Posterior vena cava (tissue), 2 donors: Measurements from ENCODE around the gene SGCA. TPM values are rescaled to one million over a fixed set of nuclear protein-coding genes. Genes with fewer than 3 reads are reported as not detected.

Source experiments
- DNase-seq: peaks from one replicate; pipeline ENCODE4 v3.0.0-alpha.2; 2020; ENCODE audit warnings: low spot score
- intact Hi-C, 2 donors: fragments of 100-400 bp; cut with DNase I; formaldehyde crosslinking; loops; one replicate each; pipeline versions ENCODE4 v1.14.1 to v1.14.2; 2022 to 2023
- total RNA-seq, 2 donors: library from RNA; stranded (reverse); fragmentation: NEBNext Ultra II Directional; extraction: Animal tissue kit (Norgen Biotek cat#: 25700); gene quantifications; one replicate each; pipeline ENCODE4 v1.2.1, GENCODE V29; 2021
- donor health status: DM: yes; HTN: yes; CAD: no.
- donor health status: DM: yes; HTN: yes; CAD: no.

Gene SGCA
- total RNA-seq, 2 donors from 2014 or later: 87.9 to 99.0 TPM

DNA sequence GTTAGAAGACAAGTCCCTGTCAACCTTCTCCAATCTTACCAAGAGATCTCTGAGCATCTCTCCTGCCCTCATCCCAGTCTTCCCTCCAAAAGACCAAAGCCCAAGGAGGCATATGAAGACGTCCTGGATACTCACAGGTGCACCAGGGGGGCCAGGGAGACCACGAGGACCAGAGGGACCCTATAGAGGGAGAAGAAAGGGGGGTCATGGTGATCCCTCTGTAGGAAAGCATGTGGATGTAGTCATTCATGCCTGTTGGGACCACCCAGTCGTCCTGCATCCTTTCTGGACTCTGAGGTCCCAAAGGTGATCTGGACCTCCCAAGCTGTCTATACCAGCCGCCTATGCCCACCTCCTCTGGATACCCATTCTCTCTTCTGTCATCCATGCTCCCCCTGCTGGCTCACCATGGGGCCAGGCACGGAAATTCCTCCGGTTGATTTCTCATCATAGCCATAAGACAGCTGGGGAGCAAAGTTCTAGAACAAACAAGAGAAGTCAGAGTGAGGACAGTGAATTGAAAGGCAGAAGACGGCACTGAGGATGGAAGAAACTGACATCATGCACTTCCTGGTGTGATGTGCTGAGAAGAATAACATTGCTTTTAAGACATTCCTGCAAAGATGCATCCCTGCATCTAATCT lies 32.3 kb downstream of the SGCA start:
- peak; percentile 84 for DNase-seq
- intact Hi-C loops: no loop called here

- intact Hi-C loops: loop anchor here in 1 of 2 donors (1.0 kb wide), 1 partner anchor 49 kb away; the partner anchor contains the start of gene PPP1R9B
- DNase-seq: peak; percentile 78
Measured at GRCh38 chr17:50199211-50199802, 33.5 kb downstream of the SGCA start.

DNA sequence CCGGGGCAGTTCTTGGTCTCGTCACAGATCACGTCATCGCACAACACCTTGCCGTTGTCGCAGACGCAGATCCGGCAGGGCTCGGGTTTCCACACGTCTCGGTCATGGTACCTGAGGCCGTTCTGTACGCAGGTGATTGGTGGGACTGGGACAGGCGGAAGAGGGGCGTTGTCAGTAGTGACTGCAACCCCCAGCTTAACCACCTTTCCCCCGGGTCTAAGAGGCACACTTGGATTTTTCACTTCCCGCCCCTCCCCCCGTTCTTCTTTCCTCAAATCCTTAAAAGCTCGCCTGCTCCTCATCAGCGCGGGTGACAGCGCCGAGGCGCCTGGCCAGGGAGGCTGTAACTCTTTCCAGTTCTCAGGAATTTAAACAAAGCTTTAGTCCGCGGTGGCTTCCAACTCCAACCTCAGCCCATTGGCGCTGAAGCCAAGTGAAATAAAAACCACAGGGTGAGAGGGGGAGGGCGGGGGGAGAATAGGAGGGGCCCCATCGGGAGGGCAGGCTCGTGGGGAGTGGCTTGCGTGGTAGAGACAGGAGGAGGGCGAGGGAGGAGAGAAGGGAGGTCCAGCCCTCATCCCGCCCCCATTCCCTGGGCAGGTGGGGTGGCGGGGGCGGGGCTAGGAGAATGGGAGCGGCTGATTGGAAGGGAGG lies 34.1 kb downstream of the SGCA start:
- peak; percentile 96 for DNase-seq
- intact Hi-C loops: loop anchor here (1.0 to 2.0 kb wide), 2 partner anchors 50 to 73 kb away; partner anchors contain the start of gene PPP1R9B (in 1 of the 2)

DNA sequence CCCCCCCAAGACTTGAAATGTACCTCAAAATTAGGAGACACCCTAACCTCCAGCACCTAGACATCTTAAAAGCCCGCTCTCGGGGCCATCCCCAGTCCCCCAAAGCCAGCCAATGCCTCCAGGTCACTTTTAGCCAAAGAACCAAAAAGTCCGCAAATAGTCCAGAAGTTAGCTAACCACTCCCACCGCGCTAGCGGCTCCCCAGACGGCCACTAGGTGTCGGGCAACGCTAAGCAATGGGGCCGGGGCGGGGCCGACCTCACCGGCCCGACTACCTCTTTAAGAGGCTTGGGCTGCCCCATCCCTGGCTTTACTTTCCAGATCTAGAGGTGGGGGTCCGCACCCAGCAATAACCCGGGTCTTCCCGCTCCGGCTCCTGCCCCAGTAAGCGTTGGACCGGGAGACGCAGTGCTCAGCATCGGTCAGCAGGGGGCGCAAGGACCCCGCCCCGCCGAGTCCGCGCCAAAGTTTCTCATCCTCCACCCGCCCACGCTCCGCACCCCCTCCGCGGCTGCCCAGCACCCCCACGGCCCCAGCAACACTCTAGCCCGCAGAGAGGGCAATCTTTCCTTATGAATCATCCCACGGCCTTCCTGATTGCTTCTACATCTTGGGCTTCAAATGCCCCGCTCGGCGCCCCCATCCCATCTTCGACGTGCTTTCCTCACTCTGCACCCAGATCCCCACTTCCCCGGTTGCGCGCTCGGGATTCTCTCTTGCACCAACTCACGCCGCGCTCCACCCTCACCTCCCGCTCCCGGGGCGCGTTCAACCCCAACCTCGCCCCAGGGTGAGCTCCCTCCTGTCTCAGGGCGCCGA lies 34.9 kb downstream of the SGCA start:
- DNase-seq: peak; percentile 98
- intact Hi-C loops: loop anchor here in 1 of 2 donors (2.0 kb wide), 1 partner anchor 72 kb away; no protein-coding TSS in a partner anchor

DNA sequence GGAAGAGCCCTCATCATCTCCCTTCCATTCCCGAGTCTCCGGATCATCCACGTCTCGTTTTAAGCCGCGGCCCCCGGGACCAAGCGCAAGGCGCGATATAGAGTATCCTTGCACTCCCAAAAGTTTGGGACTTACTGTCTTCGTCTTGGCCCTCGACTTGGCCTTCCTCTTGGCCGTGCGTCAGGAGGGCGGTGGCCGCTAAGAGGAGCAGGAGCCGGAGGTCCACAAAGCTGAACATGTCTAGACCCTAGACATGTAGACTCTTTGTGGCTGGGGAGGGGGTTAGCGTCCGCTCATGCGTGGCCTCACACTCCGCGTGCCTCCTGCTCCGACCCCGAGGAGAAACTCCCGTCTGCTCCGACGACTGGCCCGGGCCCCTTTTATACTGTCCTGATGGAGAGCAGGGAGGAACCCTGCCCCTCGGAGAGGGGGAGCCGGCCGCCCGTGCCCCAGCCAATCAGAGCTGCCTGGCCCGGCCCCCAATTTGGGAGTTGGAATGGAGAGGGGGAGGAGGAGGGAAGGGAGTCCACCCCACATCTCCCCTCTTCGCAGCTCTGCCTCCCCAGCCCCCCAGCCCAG lies 35.6 kb downstream of the SGCA start, which contains the start of gene COL1A1:
COL1A1 (minus strand) TSS at position 356 of the 579 bp plus-strand sequence; CDS start at position 238, 118 bp downstream.
- DNase-seq: peak; percentile 95
- intact Hi-C loops: loop anchor here in 1 of 2 donors (2.0 kb wide), 1 partner anchor 71 kb away; no protein-coding TSS in a partner anchor

DNA sequence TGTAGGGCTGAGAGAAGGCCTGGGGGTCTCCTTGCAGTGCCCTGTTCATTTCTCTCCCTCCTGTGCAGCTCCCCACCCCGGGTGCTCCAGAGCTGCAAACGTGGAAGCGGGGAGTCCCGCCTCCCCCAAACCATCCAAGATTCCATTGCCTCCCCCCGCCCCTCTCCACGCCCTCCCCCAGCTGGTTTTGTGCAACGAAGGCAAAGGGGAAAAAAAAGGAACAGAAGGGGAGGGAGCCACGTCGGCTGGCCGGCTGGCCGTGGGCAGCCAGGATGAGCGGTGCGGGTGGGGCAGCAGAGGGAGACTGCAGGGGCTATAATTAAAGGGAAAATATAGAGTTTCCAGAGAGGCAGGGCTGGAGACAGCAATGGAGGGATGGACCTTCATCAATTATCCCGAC lies 37.3 kb downstream of the SGCA start:
- DNase-seq: peak; percentile 81
- intact Hi-C loops: loop anchor here in 1 of 2 donors (2.0 kb wide), 1 partner anchor 66 kb away; no protein-coding TSS in a partner anchor

GRCh38 chr17:50203604-50204345 lies 38.0 kb downstream of the SGCA start:
- intact Hi-C loops: loop anchor here in 1 of 2 donors (2.0 kb wide), 1 partner anchor 65 kb away; no protein-coding TSS in a partner anchor
- DNase-seq: peak; percentile 92

DNA sequence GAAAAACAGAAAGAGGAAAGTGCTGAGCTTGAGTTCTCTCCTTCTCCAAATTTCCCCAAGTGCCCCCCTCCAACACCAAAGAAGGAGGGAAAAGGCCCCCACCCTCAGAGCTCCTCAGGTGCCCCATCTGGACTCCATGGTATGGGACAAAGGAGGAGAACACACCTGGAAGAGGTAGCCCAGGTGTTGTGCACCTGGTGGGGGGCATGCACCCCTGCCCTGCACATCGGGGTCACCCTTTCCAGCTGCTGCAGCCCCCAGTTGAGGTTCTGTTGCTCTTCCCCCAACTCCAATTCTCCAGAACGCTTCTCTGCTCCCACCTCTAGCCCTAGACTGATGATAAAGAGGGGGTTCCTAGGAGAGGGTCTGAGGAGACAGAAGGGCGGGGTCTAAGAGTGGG lies 38.6 kb downstream of the SGCA start:
- intact Hi-C loops: no loop called here
- peak; percentile 74 for DNase-seq

- DNase-seq: peak; percentile 82
- intact Hi-C loops: no loop called here
Measured at GRCh38 chr17:50205111-50205962, 39.5 kb downstream of the SGCA start.

DNA sequence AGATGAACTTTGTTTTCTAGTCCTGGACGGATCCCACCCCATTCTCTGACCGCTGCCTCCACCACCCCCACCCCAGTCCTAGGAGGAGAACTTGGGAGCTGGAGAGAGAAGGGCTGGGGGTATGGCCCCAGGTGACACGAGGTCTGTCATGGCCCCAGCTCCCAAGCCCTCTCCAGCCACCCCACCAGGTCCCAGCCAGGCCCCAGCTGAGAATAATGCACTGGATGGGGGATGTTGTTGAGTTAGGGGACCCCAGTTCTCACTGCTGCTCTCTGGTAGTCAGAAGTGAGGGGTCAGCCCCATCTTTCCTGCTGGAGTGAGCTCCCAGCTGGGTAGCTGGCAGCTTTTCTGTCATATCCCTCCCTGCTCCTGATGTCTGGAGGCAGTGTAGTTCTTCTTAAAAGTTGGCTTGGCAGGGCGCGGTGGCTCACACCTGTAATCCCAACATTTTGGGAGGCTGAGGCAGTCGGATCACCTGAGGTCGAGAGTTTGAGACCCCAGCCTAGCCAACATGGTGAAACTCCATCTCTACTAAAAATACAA lies 40.2 kb downstream of the SGCA start:
- intact Hi-C loops: no loop called here
- DNase-seq: no peak

DNA sequence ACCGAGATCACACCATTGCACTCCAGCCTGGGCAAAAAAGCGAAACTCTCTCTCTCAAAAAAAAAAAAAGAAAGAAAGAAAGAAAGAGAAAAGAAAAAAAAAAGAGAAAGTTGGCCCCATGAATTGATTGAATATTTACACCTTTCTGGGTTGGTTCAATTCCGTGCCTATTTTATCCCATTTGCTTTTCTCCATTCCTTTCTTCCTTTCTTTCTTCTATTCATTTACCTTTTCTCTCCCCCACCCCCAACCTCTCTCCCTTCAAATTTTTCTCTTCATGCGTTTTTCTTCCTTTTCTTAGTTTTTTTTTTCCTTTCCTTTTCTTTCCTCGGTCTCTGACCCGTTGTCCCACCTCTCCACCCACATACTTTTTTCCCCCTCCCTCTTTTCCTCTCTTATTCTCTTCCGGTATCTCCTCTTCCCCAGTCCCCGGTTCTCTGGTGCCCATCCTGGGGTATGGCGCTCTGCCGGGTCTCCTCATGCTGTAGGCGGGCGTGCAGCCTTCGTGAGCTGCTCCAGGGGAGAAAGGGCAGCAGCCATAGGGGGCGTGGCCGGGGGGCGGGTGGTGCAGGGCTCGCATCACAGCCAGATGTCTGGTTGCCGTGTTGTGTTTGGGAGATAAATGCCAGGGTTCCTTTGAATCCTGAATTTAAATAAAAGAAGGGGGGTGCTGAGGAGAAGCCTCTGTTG lies 40.9 kb downstream of the SGCA start:
- peak; percentile 87 for DNase-seq

GRCh38 chr17:50207315-50207714 lies 41.5 kb downstream of the SGCA start:
- peak; percentile 25 for DNase-seq
- intact Hi-C loops: no loop called here

More for the DNA sequence above, 40.9 kb downstream of the SGCA start:
- intact Hi-C loops: no loop called here

- DNase-seq: peak; percentile 62
Measured at GRCh38 chr17:50207792-50208567, 42.2 kb downstream of the SGCA start.

DNA sequence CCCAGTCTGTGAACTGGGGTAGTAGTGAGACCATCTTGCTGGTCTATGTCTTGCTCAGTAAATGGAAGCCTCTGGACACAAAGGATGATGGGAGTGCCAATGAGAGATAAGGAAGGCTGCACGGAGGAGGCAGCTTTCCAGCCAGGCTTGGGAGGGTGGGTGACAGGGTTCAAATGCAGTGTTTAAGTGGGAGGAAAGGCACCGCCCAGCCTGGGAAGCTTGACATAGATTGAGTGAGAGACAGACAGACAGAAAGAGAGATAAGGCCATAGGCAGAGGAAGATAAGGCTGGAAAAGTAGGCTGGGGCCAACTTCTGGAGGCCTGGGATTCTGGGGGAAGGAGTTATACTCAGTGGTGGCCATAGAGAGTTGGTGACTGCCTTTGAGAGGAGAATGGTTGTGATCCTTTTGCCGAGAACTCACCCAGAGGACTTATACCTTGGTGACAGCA lies 42.8 kb downstream of the SGCA start:
- intact Hi-C loops: no loop called here
- no peak for DNase-seq

More at GRCh38 chr17:50207792-50208567, 42.2 kb downstream of the SGCA start:
- intact Hi-C loops: no loop called here

DNA sequence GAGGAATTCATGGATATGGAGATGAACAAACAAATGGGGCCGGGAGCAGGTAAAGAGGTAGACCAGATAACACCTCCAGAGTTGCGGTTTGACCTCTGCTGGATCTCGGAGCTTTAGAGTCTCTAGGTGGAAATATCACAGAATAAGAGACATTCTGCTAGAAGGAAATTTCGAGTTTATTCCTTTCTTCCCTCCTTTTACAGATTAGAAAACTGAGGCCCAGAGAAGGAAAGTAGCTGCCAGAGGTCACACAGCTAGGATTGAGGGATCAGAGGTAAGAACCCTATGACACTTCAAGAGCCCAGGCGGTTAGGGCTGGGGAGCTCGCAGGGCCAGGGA lies 43.3 kb downstream of the SGCA start:
- no peak for DNase-seq
- intact Hi-C loops: no loop called here
